Heart right ventricle (tissue), 16 donors: ENCODE measurements around the gene EFCAB12. TPM values are rescaled to one million over a fixed set of nuclear protein-coding genes. Genes with fewer than 3 reads are reported as not detected.

ENCODE experiments used
- ATAC-seq, 8 donors: fragments of 200-7000 bp; cut with Tn5 transposase; one replicate each; pipeline ENCODE4 v1.9.1; 2020; ENCODE audit warnings: mild to moderate bottlenecking in 8 of 8, moderate library complexity in 8 of 8, moderate number of reproducible peaks in 1 of 8
- DNase-seq, 2 donors: peaks; one replicate each; pipeline ENCODE4 v3.0.0-alpha.2; 2020
- H3K27ac ChIP-seq, 10 donors: fragments of 200-600 bp; sonication (generic) in 2 of 10; one replicate each; pipeline versions ENCODE4 v1.5.0 to v1.8.0; 2020 to 2022; ENCODE audit warnings: mild to moderate bottlenecking in 3 of 10
- H3K27me3 ChIP-seq, 7 donors: fragments of 200-600 bp; one replicate each; pipeline ENCODE4 v1.8.0; 2021 to 2022; ENCODE audit warnings: mild to moderate bottlenecking in 2 of 7
- H3K36me3 ChIP-seq, 9 donors: fragments of 200-600 bp; sonication (generic) in 1 of 9; one replicate each; pipeline versions ENCODE4 v1.5.0 to v1.8.0; 2020 to 2022; ENCODE audit warnings: mild to moderate bottlenecking in 2 of 9
- H3K4me1 ChIP-seq, 9 donors: fragments of 200-600 bp; sonication (generic) in 1 of 9; one replicate each; pipeline versions ENCODE4 v1.5.0 to v1.8.0; 2020 to 2022; ENCODE audit warnings: mild to moderate bottlenecking in 4 of 9
- H3K4me3 ChIP-seq, 10 donors: fragments of 200-600 bp; sonication (generic) in 2 of 10; one replicate each; pipeline versions ENCODE4 v1.5.0 to v1.8.0; 2020 to 2022; ENCODE audit warnings: mild to moderate bottlenecking in 7 of 10, moderate library complexity in 2 of 10
- H3K9me3 ChIP-seq, 11 donors: fragments of 200-600 bp in 10 of 11; sonication (generic) in 2 of 11; one replicate each; pipeline versions ENCODE4 v1.5.0 to v1.8.0; 2013 to 2022; ENCODE audit warnings: mild to moderate bottlenecking in 2 of 11, control low read depth in 1 of 11, moderate library complexity in 1 of 11
- CTCF ChIP-seq, 9 donors: fragments of 200-600 bp; sonication (generic) in 2 of 9; IDR thresholded peaks; one replicate each; pipeline versions ENCODE4 v1.5.0 to v1.8.0; 2021 to 2022; ENCODE audit warnings: antibody characterized with exemption in 9 of 9, mild to moderate bottlenecking in 5 of 9, moderate library complexity in 1 of 9
- WGBS, 2 donors: extraction: QIAGEN DNeasy Blood & Tissue Kit; methylation state at CpG; one replicate each; pipeline ENCODE4 v1.1.7; 2013; ENCODE audit warnings: inconsistent platforms in 1 of 2; 5-methylcytosine and 5-hydroxymethylcytosine counted together
- intact Hi-C, 10 donors: fragments of 100-400 bp; cut with DNase I; formaldehyde crosslinking; loops; one replicate each; pipeline versions ENCODE4 v1.11.1 to v1.14.2; 2022
- polyA plus RNA-seq, 2 donors: library from polyadenylated mRNA; stranded (reverse); fragments of 200-250 nt; gene quantifications; one replicate each; pipeline ENCODE4 v1.2.3, GENCODE V29; 2013
- total RNA-seq, 10 donors: library from RNA; stranded (reverse); fragmentation: NEBNext Ultra II Directional in 3 of 10; extraction: Animal tissue kit (Norgen Biotek cat#: 25700) in 3 of 10; gene quantifications; one replicate each; pipeline versions ENCODE4 v1.2.1 to v1.2.4, GENCODE V29; 2021 to 2023
- donor health status: Arrhythmogenic right ventricular cardiomyopathy.
- donor health status: ischemic (EF 13 %, LVEDD 7.1; RV severe dilation, severe dysfunction).
- donor health status: healthy with polysubstance abuse.
- donor health status: DM: no; HTN: yes; CAD: no.
- donor health status: DM: no; HTN: no; CAD: no.
- donor health status: ischemic (EF 25% LVEDD 6.9; RV normal size, moderate dysfunction).
- donor health status: ischemic (EF 25% LVEDD 5.7; RV mildly dilated, moderate dysfunction).
- donor health status: healthy.
- donor health status: DM: yes; HTN: yes; CAD: no.
- donor health status: Ischemic cardiomyopathy.
- donor health status: ischemic (EF 35%, LVEDD 5.7; RV mildly dilated, moderate dysfunction).
- donor health status: nonischemic (EF 11% LVEDD 7.7; RV severe dilation, severe dysfunction).
- donor health status: DM: yes; HTN: yes; CAD: no.
- donor health status: PGD.
- donor health status: ischemic (EF 29% LVEDD 5.4; RV normal size, mild dysfunction).
- donor health status: nonischemic (EF 23%, LVEDD 6.1; RV moderate dilation, normal function).

The EFCAB12 gene
- total and polyA plus RNA-seq, 12 donors = 0.10 to 0.23 (median 0.15) TPM; not detected in 7

DNA sequence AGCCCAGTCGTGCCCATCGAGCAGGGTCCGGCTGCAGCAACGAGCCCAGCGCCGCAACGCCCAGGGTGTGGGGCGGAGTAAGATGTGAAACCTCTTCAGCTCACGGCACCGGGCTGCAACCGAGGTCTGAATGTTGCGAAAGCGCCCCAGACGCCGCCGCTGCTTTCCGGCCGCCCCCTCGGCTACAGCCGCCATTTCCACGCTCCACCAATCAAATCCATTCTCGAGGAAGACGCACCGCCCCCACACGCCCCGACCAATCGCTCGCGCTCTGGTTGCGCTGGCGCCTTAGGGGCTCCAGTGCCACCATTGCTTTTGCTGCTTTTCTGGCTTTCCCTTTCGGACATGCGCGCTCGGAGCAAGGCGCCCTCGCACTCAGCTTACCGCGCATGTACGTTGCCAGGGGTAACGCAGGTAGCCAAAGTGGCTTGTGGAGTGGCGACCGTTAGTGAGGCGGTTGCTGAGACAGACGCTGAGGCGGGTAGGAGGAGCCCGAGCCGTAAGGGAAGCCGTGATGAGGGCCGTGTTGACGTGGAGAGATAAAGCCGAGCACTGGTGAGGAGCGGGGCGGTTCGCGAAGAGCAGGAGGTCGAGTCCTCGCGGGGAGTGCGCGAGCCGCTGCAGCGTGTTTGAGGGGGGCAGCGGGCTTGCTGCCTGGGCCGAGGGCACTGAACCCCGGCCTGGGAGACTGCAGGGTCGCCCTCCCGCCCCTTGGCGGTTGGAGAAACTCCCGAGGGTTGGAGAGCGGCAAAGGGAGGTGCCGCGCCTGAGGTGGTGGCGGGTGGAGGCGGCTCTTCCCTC, 11.6 kb upstream of the EFCAB12 start, which contains the start of the genes IFT122 and MBD4:
Gene IFT122, plus strand, starts transcription at position 408 of the 801 bp plus-strand sequence. Its CDS starts 107 bp downstream, at position 515.
Gene MBD4, minus strand, starts transcription at position 132 of the 801 bp plus-strand sequence. Its CDS starts 115 bp downstream, at position 17.
- DNase-seq (peak; percentile 96 to 97), ATAC-seq (peak; percentile 95 to 97 (median 96))
- Histone ChIP-seq H3K27ac (peak within 1 kb of the TSS; percentile 79 to 96 (median 89)), H3K27me3 (no peaks in the 10 kb centered on the region), H3K9me3 (no peaks in the 10 kb centered on the region), H3K4me1 (peaks cover 24 to 88% (median 63%) of the 10 kb centered on the region in 9 donors), H3K4me3 (peak within 1 kb of the TSS; percentile 64 to 91 (median 82)), H3K36me3 (peaks cover 0 to 35% (median 6%) of the 10 kb centered on the region in 9 donors)
- TF ChIP-seq CTCF (IDR thresholded peaks at IDR 0.05) = no peak
- intact Hi-C loops = loop anchor here in 3 of 10 donors (2.0 to 5.0 kb wide), 3 partner anchors 21 to 43 kb away; no protein-coding TSS in a partner anchor
- WGBS, 2 donors = 0% methylated on average over 75 of the region's 75 CpGs

GRCh38 chr3:129439226-129439816, 10.9 kb upstream of the EFCAB12 start:
- peaks cover 24 to 88% (median 67%) of the 10 kb centered on the region in 9 donors for H3K4me1 ChIP-seq
- ATAC-seq = peak in 7 of 8 donors; percentile 0 to 15 (median 4)
- H3K36me3 ChIP-seq = peaks cover 0 to 42% (median 6%) of the 10 kb centered on the region in 9 donors
- WGBS, 2 donors = 0 to 1% methylated on average over 17 of the region's 17 CpGs
- H3K27ac ChIP-seq = peak overlapping the region; percentile 62 to 96 (median 89)
- intact Hi-C loops = loop anchor here in 1 of 10 donors (5.0 kb wide), 1 partner anchor 42 kb away; no protein-coding TSS in a partner anchor
- no peak for TF ChIP-seq CTCF (IDR thresholded peaks at IDR 0.05)
- H3K4me3 ChIP-seq = peak overlapping the region; percentile 64 to 91 (median 82)
- H3K9me3 ChIP-seq = no peaks in the 10 kb centered on the region
- no peaks in the 10 kb centered on the region for H3K27me3 ChIP-seq
- peak in 1 of 2 donors; percentile 34 for DNase-seq

- no peak for ATAC-seq
These were observed 6.9 kb upstream of the EFCAB12 start for GRCh38 chr3:129435367-129435766.

More at GRCh38 chr3:129435367-129435766, 6.9 kb upstream of the EFCAB12 start:
- H3K27me3 ChIP-seq = no peaks in the 10 kb centered on the region
- TF ChIP-seq CTCF (IDR thresholded peaks at IDR 0.05) = no peak
- H3K4me3 ChIP-seq = no peak overlapping the region
- H3K27ac ChIP-seq = no peak overlapping the region
- H3K9me3 ChIP-seq = no peaks in the 10 kb centered on the region
- intact Hi-C loops = loop anchor here in 1 of 10 donors (5.0 kb wide), 1 partner anchor 38 kb away; no protein-coding TSS in a partner anchor
- DNase-seq = no peak
- H3K4me1 ChIP-seq = peaks cover 2 to 54% (median 30%) of the 10 kb centered on the region in 9 donors
- WGBS, 2 donors = 74 to 94% methylated on average over 1 of the region's 1 CpG
- peaks cover 0 to 82% (median 36%) of the 10 kb centered on the region in 9 donors for H3K36me3 ChIP-seq
